Fibroblast of villous mesenchyme (primary cell): ENCODE data around the gene COPS9. TPM values are rescaled to one million over a fixed set of nuclear protein-coding genes. Genes with fewer than 3 reads are reported as not detected.

Source experiments
- DNase-seq: peaks from one replicate; pipeline ENCODE4 v3.0.0-alpha.2; 2010; ENCODE audit warnings: low read depth
- H3K4me3 ChIP-seq: 2 replicates; pipeline ENCODE4 v1.5.1; 2011; ENCODE audit warnings: low read depth, mild to moderate bottlenecking, low read length
- total RNA-seq: library from RNA; depleted of rRNA; stranded (reverse); fragments of >200 nt; gene quantifications from 2 replicates; pipeline ENCODE4 v1.2.3, GENCODE V29; 2012
- TF ChIP-seq, protein P1 (sequence below): IDR thresholded peaks from 2 replicates; pipeline ENCODE4 v1.5.1; 2012; ENCODE audit warnings: low read depth, mild to moderate bottlenecking, low read length; ENCODE audit not compliant: insufficient read depth

The COPS9 gene
- total RNA-seq, 1 donor: 102 TPM

DNA sequence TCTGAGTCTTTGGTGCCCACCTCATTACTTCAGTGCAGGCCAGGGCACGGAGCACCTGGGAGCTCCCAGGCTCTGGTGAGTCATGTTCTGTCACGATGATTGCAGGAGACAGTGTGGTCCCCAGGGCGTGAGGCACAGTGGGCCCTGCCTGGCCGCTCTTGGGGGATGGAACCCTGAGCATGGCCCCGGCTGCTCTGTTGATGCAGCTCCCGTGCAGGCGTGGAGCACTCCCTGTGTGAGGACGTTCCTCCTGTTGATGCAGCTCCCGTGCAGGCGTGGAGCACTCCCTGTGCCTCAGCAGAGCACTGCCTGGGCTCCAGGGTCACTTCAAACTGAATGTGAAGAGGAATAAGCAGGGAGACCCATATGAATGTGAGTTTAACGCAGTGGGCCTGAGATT, 30.1 kb downstream of the COPS9 start:
- TF ChIP-seq, protein P1, sequence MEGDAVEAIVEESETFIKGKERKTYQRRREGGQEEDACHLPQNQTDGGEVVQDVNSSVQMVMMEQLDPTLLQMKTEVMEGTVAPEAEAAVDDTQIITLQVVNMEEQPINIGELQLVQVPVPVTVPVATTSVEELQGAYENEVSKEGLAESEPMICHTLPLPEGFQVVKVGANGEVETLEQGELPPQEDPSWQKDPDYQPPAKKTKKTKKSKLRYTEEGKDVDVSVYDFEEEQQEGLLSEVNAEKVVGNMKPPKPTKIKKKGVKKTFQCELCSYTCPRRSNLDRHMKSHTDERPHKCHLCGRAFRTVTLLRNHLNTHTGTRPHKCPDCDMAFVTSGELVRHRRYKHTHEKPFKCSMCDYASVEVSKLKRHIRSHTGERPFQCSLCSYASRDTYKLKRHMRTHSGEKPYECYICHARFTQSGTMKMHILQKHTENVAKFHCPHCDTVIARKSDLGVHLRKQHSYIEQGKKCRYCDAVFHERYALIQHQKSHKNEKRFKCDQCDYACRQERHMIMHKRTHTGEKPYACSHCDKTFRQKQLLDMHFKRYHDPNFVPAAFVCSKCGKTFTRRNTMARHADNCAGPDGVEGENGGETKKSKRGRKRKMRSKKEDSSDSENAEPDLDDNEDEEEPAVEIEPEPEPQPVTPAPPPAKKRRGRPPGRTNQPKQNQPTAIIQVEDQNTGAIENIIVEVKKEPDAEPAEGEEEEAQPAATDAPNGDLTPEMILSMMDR: no peak
- no peak for DNase-seq
- no peak overlapping the region for H3K4me3 ChIP-seq

DNA sequence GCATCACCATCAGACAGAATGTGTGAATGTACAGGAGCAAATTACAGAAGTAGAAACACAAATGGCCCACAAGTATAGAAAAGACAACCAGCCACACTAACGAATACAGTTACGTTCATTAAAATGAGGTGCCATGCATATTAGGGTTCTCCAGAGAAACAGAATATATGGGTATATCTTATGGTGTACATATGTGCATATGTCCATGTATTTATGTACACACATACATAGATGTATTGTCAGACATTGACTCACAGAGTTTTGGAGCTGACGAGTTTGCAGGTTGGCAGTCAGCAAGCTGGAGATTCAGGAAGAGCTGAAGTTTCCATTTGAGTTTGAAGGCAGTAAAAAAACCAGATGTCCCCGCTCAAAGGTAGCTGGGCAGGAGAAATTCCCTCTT, 33.0 kb downstream of the COPS9 start:
- DNase-seq: no peak
- no peak overlapping the region for H3K4me3 ChIP-seq
- TF ChIP-seq, protein P1: no peak

DNA sequence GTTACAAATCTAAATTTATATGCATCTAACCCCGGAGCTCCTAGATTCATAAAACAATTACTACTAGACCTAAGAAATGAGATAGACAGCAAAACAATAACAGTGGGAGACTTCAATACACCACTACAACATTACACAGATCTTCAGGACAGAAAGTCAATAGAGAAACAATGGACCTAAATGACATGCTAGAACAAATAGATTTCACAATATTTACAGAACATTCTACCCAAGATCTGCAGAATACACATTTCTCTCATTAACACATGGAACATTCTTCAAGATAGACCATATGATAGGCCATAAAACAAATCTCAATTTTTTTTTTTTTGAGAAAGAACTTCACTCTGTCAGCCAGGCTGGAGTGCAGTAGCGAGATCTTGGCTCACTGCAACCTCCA, 37.8 kb downstream of the COPS9 start:
- no peak overlapping the region for H3K4me3 ChIP-seq
- TF ChIP-seq, protein P1: no peak
- no peak for DNase-seq

DNA sequence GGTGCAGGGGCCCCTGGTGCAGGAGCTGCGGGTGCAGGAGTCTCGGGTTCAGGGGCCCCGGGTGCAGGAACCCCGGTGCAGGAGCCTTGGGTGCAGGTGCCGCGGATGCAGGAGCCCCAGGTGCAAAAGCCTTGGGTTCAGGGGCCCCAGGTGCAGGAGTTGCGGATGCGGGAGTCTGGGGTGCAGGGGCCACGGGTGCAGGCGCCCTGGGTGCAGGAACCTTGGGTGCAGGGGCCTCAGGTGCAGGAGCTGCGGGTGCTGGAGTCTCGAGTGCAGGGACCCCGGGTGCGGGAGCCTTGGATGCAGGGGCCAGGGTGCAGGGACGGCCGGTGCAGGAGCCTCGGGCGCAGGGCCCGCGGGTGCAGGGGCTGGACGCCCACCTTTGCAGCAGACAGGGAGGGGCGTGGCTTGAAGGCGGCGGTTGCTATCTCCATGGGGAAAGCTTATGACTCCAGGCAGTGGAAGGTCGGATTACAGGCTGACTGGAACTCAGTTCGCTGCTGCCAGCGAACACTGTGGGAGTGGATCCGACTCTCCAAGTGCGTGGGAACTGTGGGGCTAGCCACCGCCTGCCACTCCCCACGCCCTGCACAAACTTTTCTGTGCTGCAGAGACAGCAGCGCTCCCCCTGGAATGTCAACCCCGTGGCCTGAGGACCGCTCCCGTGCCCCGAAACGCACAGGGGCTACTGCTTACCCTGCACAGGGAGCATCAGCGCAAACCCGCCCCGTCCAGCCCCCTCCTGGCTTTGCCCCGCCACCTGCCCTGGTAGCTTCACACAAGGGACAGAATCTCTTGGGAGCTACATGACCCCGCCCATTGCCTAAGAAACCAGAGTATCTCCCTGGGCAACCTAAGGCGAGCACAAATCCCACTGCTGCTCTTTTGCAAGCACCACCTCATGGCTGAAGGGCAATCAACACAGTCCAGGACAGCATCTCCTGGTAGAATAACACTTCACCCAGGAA, 40.3 kb downstream of the COPS9 start:
- DNase-seq: no peak
- H3K4me3 ChIP-seq: no peak overlapping the region
- TF ChIP-seq, protein P1: no peak

DNA sequence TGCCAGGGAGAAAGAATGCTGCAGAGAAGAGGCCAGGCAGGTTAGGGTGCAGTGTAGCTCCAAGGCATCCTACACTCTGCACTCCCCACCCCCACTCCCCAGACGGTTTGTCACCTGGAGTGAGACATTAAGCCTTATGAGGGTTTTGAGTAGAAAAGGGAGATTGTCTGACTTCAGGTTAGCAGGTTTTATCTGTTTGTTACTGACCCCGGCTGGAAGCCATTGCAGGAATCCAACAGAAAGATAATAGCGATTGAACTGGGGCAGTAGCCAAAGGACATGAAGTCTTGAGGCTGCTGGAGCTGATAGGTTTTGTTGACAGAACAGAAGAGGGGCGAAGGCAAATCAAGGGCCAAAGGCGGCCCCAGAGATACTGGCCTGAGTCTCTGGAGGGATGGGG, 46.8 kb downstream of the COPS9 start:
- DNase-seq: no peak
- TF ChIP-seq, protein P1: no peak
- H3K4me3 ChIP-seq: no peak overlapping the region

DNA sequence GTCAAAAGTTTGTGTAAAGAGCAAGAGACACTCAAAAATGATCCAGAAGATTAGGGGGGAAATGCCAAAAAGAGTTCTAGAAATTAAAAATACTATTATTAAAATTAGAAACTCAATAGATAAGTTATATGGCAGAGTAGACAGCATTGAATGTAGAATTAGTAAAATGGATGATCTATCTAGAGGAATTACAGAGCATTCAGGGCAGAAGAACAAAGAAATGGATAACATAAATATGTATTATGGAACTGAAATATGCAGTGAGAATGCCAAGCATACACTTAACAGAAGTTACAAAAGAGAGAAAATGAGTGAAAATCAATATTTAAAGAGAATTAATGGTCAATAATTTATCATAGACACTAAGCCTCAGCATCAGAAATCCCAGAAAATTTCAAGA, 49.5 kb downstream of the COPS9 start:
- H3K4me3 ChIP-seq: no peak overlapping the region
- TF ChIP-seq, protein P1: no peak
- DNase-seq: no peak

Other genes with a start within 250 kb of the COPS9 start
- 61.3 and 64.1 TPM in 2 replicates for gene NDUFA10, start 111.0 kb downstream of the COPS9 start, total RNA-seq
- gene OR6B2, start 105.9 kb downstream of the COPS9 start, total RNA-seq: not detected in 2 replicates
- not detected in 2 replicates for gene OR6B3, start 82.8 kb downstream of the COPS9 start, total RNA-seq
- not detected in 2 replicates for gene OTOS, start 4.4 kb upstream of the COPS9 start, total RNA-seq